Gastroesophageal sphincter (tissue), 3 donors: ENCODE data around the gene DHRSX.

Source experiments
- CTCF ChIP-seq, 4 experiments: fragments of 200-600 bp in 2 of 4; fragments of 450-650 bp in 2 of 4; sonication (generic) in 1 of 4; IDR thresholded peaks; one replicate each; pipeline ENCODE4 v1.5.1; 2017 to 2019; ENCODE audit warnings: antibody characterized with exemption in 4 of 4, mild to moderate bottlenecking in 2 of 4, moderate library complexity in 2 of 4
- EP300 ChIP-seq: sonication (generic); formaldehyde crosslinking; IDR thresholded peaks from one replicate; pipeline ENCODE4 v1.6.1; 2017; ENCODE audit warnings: antibody characterized with exemption, mild to moderate bottlenecking
- POLR2A ChIP-seq, 2 donors: fragments of 450-650 bp; IDR thresholded peaks; one replicate each; pipeline ENCODE4 v1.6.1; 2017; ENCODE audit warnings: antibody characterized with exemption in 2 of 2, mild to moderate bottlenecking in 2 of 2, moderate library complexity in 1 of 2

GRCh38 chrX:2536141-2536540 lies 35.4 kb upstream of the DHRSX start:
- TF ChIP-seq CTCF (IDR thresholded peaks at IDR 0.05) = no peak
- TF ChIP-seq POLR2A (IDR thresholded peaks at IDR 0.05) = no peak
- TF ChIP-seq EP300 = no peak
